ENCODE data around the gene TMEM61. TPM values are rescaled to one million over a fixed set of nuclear protein-coding genes. Genes with fewer than 3 reads are reported as not detected.

Gene TMEM61
- total and polyA plus RNA-seq, 2 donors (not counting 1 experiment from before 2014, with no cell fraction given), result not detected

GRCh38 chr1:55037733-55038551 lies 57.5 kb downstream of the TMEM61 start:
- Mint-ChIP-seq H3K4me3 (no peak overlapping the region), H3K27me3 (peaks cover 63% of the 10 kb centered on the region), H3K27ac (no peak overlapping the region), H3K4me1 (no peaks in the 10 kb centered on the region), H3K9me3 (ENCODE audit: insufficient read depth) (no peaks in the 10 kb centered on the region)
- 81% methylated on average over 7 of the region's 8 CpGs for WGBS (ENCODE audit: insufficient coverage)
- Histone ChIP-seq H3K4me1 (ENCODE audit: control insufficient read depth in 2 of 2, insufficient read depth in 2 of 2, low read length in 2 of 2) (no peaks in the 10 kb centered on the region), H3K9ac (ENCODE audit: low read length) (no peak overlapping the region), H4K20me1 (ENCODE audit: control insufficient read depth, insufficient read depth, low read length, poor library complexity, severe bottlenecking) (no peaks in the 10 kb centered on the region), H3K79me2 (ENCODE audit: control insufficient read depth, insufficient read depth, low read length) (no peaks in the 10 kb centered on the region), H3K27me3 (replicated peaks in 1 of 4; ENCODE audit: control extremely low read depth in 1 of 4, control insufficient read depth in 3 of 4, insufficient read depth in 4 of 4, low read length in 3 of 4) (peaks cover 0 to 35% (median 9%) of the 10 kb centered on the region in 4 experiments), H3K4me2 (replicated peaks; ENCODE audit: low read depth, low read length, poor library complexity, severe bottlenecking) (no peak overlapping the region), H3K9me3 (ENCODE audit: control extremely low read depth in 1 of 3, control insufficient read depth in 2 of 3, insufficient read depth in 1 of 3, low read length in 2 of 3) (peaks cover 0 to 2% (median 0%) of the 10 kb centered on the region in 3 donors), H3K4me3 (ENCODE audit: control extremely low read depth in 1 of 5, extremely low read depth in 1 of 5, insufficient read depth in 1 of 5, low read depth in 2 of 5, low read length in 4 of 5) (no peak overlapping the region), H3K27ac (ENCODE audit: low read length in 2 of 2) (no peak overlapping the region), H3K36me3 (replicated peaks in 1 of 2; ENCODE audit: control extremely low read depth in 1 of 2, control insufficient read depth in 1 of 2, extremely low read depth in 1 of 2, insufficient read depth in 2 of 2, low read length in 1 of 2) (no peaks in the 10 kb centered on the region), H2AFZ (ENCODE audit: insufficient read depth, low read depth, low read length, poor library complexity, severe bottlenecking) (no peak overlapping the region)
- DNase-seq, result no peak
- no peak for ATAC-seq (ENCODE audit: low read depth)
- TF ChIP-seq EZH2 (IDR thresholded peaks at IDR 0.05; ENCODE audit: borderline replicate concordance, insufficient read depth, low read depth, low read length, poor library complexity, severe bottlenecking) (no peak), CTCF (IDR thresholded peaks at IDR 0.05) (no peak)
- intact Hi-C loops (cut with micrococcal nuclease), result no loop called here
- ChIA-PET POLR2A (no interaction called here), CTCF (no interaction called here)

GRCh38 chr1:55038552-55038838 lies 58.1 kb downstream of the TMEM61 start:
- no peaks in the 10 kb centered on the region for H3K4me1 ChIP-seq (ENCODE audit: control insufficient read depth in 2 of 2, insufficient read depth in 2 of 2, low read length in 2 of 2)
- H3K4me2 ChIP-seq (replicated peaks; ENCODE audit: low read depth, low read length, poor library complexity, severe bottlenecking), result no peak overlapping the region
- TF ChIP-seq CTCF (IDR thresholded peaks at IDR 0.05) (no peak), EZH2 (IDR thresholded peaks at IDR 0.05; ENCODE audit: borderline replicate concordance, insufficient read depth, low read depth, low read length, poor library complexity, severe bottlenecking) (no peak)
- POLR2A ChIA-PET, result no interaction called here
- WGBS (ENCODE audit: insufficient coverage), result 74% methylated on average over 2 of the region's 3 CpGs
- Mint-ChIP-seq H3K4me1 (no peaks in the 10 kb centered on the region), H3K9me3 (ENCODE audit: insufficient read depth) (no peaks in the 10 kb centered on the region), H3K27ac (no peak overlapping the region), H3K27me3 (peaks cover 59% of the 10 kb centered on the region), H3K4me3 (no peak overlapping the region)
- H3K27me3 ChIP-seq (replicated peaks in 1 of 4; ENCODE audit: control extremely low read depth in 1 of 4, control insufficient read depth in 3 of 4, insufficient read depth in 4 of 4, low read length in 3 of 4), result peaks cover 0 to 35% (median 9%) of the 10 kb centered on the region in 4 experiments
- intact Hi-C loops (cut with micrococcal nuclease), result no loop called here
- H3K36me3 ChIP-seq (replicated peaks in 1 of 2; ENCODE audit: control extremely low read depth in 1 of 2, control insufficient read depth in 1 of 2, extremely low read depth in 1 of 2, insufficient read depth in 2 of 2, low read length in 1 of 2), result no peaks in the 10 kb centered on the region
- no peak for ATAC-seq (ENCODE audit: low read depth)
- CTCF ChIA-PET, result no interaction called here
- no peak overlapping the region for H3K27ac ChIP-seq (ENCODE audit: low read length in 2 of 2)
- H2AFZ ChIP-seq (ENCODE audit: insufficient read depth, low read depth, low read length, poor library complexity, severe bottlenecking), result no peak overlapping the region
- no peak overlapping the region for H3K4me3 ChIP-seq (ENCODE audit: control extremely low read depth in 1 of 5, extremely low read depth in 1 of 5, insufficient read depth in 1 of 5, low read depth in 2 of 5, low read length in 4 of 5)
- no peak overlapping the region for H3K9ac ChIP-seq (ENCODE audit: low read length)
- H4K20me1 ChIP-seq (ENCODE audit: control insufficient read depth, insufficient read depth, low read length, poor library complexity, severe bottlenecking), result no peaks in the 10 kb centered on the region
- H3K79me2 ChIP-seq (ENCODE audit: control insufficient read depth, insufficient read depth, low read length), result no peaks in the 10 kb centered on the region
- no peaks in the 10 kb centered on the region for H3K9me3 ChIP-seq (ENCODE audit: control extremely low read depth in 1 of 3, control insufficient read depth in 2 of 3, insufficient read depth in 1 of 3, low read length in 2 of 3)
- no peak for DNase-seq
